Right cardiac atrium (tissue), 5 donors: Measurements from ENCODE around the gene CCDC88C. TPM values are rescaled to one million over a fixed set of nuclear protein-coding genes. Genes with fewer than 3 reads are reported as not detected.
A peak's percentile ranks its signal among the peaks of the same experiment; 100 is the strongest.

Experiments
- ATAC-seq, 2 donors: fragments of 200-7000 bp; cut with Tn5 transposase; one replicate each; pipeline versions ENCODE4 v1.8.0 to v1.9.1; 2020; ENCODE audit warnings: moderate library complexity in 2 of 2, mild to moderate bottlenecking in 1 of 2
- DNase-seq, 3 donors: peaks; one replicate each; pipeline ENCODE4 v3.0.0-alpha.2; 2020
- H3K27ac ChIP-seq: one replicate; pipeline ENCODE4 v1.5.1; 2013; ENCODE audit warnings: mild to moderate bottlenecking, low read length, control low read depth, moderate library complexity
- H3K27me3 ChIP-seq: one replicate; pipeline ENCODE4 v1.6.1; 2013; ENCODE audit not compliant: control insufficient read depth, insufficient read depth
- H3K4me1 ChIP-seq: one replicate; pipeline ENCODE4 v1.6.1; 2013; ENCODE audit warnings: low read length; ENCODE audit not compliant: control insufficient read depth, insufficient read depth
- H3K4me3 ChIP-seq: one replicate; pipeline ENCODE4 v1.5.1; 2013; ENCODE audit warnings: low read length, control low read depth
- H3K9me3 ChIP-seq: one replicate; pipeline ENCODE4 v1.6.1; 2013; ENCODE audit warnings: low read length; ENCODE audit not compliant: control insufficient read depth
- WGBS: extraction: QIAGEN DNeasy Blood & Tissue Kit; methylation state at CpG from one replicate; pipeline ENCODE4 v1.1.7; 2013; 5-methylcytosine and 5-hydroxymethylcytosine counted together
- intact Hi-C, 4 donors: fragments of 100-400 bp; cut with DNase I; formaldehyde crosslinking; loops; one replicate each; pipeline versions ENCODE4 v1.11.0 to v1.14.0; 2022 to 2023
- polyA plus RNA-seq: library from polyadenylated mRNA; stranded (reverse); fragments of 200-250 nt; gene quantifications from one replicate; pipeline ENCODE4 v1.2.3, GENCODE V29; 2013
- total RNA-seq, 4 donors: library from RNA; stranded (reverse); fragmentation: NEBNext Ultra II Directional; extraction: Animal tissue kit (Norgen Biotek cat#: 25700); gene quantifications; one replicate each; pipeline ENCODE4 v1.2.1, GENCODE V29; 2021
- donor health status: healthy with polysubstance abuse.
- donor health status: DM: no; HTN: yes; CAD: no.
- donor health status: DM: no; HTN: no; CAD: no.
- donor health status: DM: no; HTN: yes; CAD: no; lungs with severe emphysema.
- donor health status: DM: yes; HTN: yes; CAD: no.

CCDC88C gene
- total and polyA plus RNA-seq, 5 donors = 2.5 to 5.4 (median 4.3) TPM

DNA sequence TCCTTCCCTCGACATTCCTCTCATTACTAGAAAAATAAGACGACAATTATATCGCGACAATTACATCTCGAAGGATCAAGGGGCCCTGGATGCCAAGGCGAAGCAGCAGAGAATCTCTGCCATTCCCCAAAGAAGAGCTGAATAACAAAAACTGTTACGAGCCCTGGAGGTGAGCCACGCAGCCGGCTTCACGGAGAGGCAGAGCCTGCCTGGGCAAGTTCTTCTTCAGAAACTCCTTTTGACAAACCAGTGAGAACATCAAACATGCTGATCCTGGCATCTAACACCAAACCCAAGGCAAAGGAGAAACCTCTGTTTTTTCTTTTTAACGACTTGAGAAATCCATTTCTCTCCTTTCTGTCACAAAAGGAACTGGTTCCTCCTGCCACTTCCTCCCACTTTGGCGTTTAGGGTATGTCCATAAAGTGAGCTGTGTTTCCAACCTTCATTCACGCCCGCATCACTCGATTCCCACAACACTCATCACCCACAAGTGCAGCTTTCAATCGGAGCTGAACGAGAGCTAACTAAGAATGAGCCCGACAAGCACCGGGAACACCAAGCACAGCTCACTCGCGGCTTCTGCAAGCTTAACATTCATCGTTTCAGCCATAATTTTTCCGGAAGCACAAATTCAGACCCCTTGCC lies 21.5 kb downstream of the CCDC88C start:
- ATAC-seq = no peak
- no peak for DNase-seq
- WGBS = 57% methylated on average over 23 of the region's 23 CpGs
- intact Hi-C loops = no loop called here
- peaks cover 5% of the 10 kb centered on the region for H3K4me1 ChIP-seq
- H3K27ac ChIP-seq = no peak overlapping the region
- H3K9me3 ChIP-seq = no peaks in the 10 kb centered on the region
- no peaks in the 10 kb centered on the region for H3K27me3 ChIP-seq
- no peak overlapping the region for H3K4me3 ChIP-seq

DNA sequence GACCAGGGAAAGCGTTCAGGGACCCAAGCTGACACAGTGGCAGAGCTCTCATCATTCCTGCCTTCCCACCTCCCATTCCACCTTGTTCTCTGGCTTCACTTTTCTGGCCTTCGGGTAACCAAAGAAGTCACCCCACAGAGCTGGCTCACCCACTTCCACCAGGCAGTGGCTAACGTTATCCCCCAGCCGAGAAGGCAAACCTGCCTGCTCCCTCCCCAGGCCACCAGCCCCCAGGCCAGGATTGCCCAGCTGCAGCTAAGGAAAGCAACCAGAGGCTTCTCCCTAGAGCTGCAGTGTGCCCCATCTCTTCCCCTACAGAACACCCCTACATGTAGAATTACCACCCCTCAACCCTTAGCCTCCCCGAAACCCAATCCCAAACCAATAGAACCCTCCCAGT lies 22.2 kb downstream of the CCDC88C start:
- no peak for DNase-seq
- Histone ChIP-seq H3K4me3 (no peak overlapping the region), H3K27ac (no peak overlapping the region), H3K9me3 (no peaks in the 10 kb centered on the region), H3K27me3 (no peaks in the 10 kb centered on the region), H3K4me1 (peaks cover 5% of the 10 kb centered on the region)
- intact Hi-C loops = no loop called here
- WGBS = 85% methylated on average over 5 of the region's 5 CpGs
- no peak for ATAC-seq

DNA sequence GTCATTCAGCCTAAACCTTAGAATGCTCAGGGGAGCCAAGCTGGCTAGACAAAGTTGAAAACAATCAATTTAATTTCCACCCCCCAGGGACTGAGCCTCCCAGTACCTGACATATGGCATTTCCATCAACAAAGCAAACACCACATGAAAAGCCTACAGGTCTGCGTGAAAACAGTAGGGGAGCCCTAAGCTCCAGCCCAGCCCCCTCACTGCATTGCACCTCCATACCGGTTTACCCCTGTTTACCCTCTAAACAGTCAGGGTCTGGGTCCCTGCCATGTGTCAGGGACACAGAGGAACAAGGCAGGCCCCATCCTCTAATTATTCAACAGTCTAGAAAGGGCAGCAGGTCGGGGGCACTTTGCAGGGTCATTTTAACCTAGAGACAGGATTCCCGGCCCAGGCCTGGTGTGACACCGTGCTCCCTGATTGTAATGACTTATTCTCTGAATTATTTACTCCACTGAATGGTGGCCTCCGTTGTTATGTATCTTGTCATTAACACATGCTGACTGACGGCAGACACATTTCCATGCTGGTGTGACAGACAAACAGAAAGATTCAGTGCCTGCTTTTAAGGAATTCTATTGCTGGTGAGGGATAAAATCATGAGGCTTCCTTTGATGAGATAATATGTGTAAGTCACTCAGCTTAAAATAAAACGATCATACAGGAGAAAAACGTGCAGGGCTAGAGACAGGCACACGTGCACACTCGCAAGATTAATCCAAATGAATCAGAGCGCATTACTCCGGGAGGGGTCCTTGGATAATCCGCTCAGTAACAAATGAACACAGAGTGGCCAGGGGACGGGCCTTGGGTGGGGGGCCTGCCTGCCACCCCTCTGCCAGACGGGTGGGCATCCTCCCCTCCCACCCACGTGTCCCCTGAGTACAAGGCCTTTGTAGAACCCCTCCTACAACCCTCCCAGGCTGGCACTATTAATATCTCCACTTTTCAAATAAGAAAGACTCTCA lies 23.2 kb downstream of the CCDC88C start:
- peaks cover 5% of the 10 kb centered on the region for H3K4me1 ChIP-seq
- WGBS = 78% methylated on average over 17 of the region's 17 CpGs
- H3K9me3 ChIP-seq = no peaks in the 10 kb centered on the region
- H3K4me3 ChIP-seq = no peak overlapping the region
- no peaks in the 10 kb centered on the region for H3K27me3 ChIP-seq
- DNase-seq (no peak), ATAC-seq (no peak)
- intact Hi-C loops = no loop called here
- no peak overlapping the region for H3K27ac ChIP-seq

- H3K4me3 ChIP-seq = no peak overlapping the region
- no peaks in the 10 kb centered on the region for H3K9me3 ChIP-seq
- ATAC-seq (no peak), DNase-seq (no peak)
- intact Hi-C loops = no loop called here
- no peak overlapping the region for H3K27ac ChIP-seq
- 51% methylated on average over 19 of the region's 19 CpGs for WGBS
- no peaks in the 10 kb centered on the region for H3K27me3 ChIP-seq
- peaks cover 5% of the 10 kb centered on the region for H3K4me1 ChIP-seq
Measured at GRCh38 chr14:91392623-91393303, 24.9 kb downstream of the CCDC88C start.

- intact Hi-C loops = no loop called here
- no peak overlapping the region for H3K4me3 ChIP-seq
- no peaks in the 10 kb centered on the region for H3K9me3 ChIP-seq
- WGBS = 59% methylated on average over 12 of the region's 12 CpGs
- peaks cover 2% of the 10 kb centered on the region for H3K4me1 ChIP-seq
- H3K27ac ChIP-seq = no peak overlapping the region
- DNase-seq (no peak), ATAC-seq (peak in 1 of 2 donors; percentile 75)
- H3K27me3 ChIP-seq = no peaks in the 10 kb centered on the region
Measured at GRCh38 chr14:91390165-91390778, 27.3 kb downstream of the CCDC88C start.

DNA sequence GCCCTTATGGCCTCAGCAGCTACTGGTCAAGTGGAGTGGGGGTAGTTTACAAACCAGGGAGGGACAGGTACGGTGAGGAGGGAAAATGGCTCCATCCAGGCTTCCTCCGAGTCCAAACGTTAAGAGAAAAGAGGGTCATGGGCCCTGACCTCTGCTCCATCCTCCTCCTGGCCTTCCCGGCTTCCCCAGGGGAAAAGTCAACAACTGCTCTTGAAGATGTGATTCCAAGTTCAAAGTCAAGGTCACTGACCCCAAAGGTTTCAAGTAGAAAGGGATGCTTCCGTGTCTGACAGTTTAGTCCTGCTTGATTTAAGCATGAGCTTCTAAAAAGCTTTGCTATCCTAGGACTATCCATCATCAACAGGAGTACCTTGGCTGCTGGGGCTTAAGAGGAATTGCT lies 28.5 kb downstream of the CCDC88C start:
- DNase-seq (no peak), ATAC-seq (no peak)
- Histone ChIP-seq H3K27ac (no peak overlapping the region), H3K9me3 (no peaks in the 10 kb centered on the region), H3K4me1 (peaks cover 2% of the 10 kb centered on the region), H3K27me3 (no peaks in the 10 kb centered on the region), H3K4me3 (no peak overlapping the region)
- WGBS = 67% methylated on average over 5 of the region's 5 CpGs
- intact Hi-C loops = no loop called here

DNA sequence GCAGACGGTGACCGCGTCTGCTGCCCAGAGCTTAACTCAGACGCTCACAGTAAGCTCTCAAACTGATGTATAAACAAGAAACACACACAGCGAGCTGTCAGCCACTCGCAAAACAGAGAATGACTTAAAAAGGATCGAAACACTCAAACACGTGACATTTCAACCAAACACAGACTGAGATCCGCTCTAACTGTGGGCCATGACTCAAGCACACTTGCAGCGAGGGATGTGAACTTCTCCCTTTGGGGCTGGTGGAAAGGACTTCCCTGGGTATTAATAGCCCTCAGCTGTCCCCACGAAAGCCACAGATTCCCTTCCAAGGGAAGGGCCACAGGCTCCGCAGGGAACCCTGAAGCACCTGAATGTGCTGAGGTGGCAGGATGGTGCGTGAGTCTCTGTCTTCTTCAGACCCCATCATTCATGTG lies 29.1 kb downstream of the CCDC88C start:
- ATAC-seq (peak in 1 of 2 donors; percentile 8), DNase-seq (no peak)
- intact Hi-C loops = no loop called here
- H3K27me3 ChIP-seq = no peaks in the 10 kb centered on the region
- peaks cover 2% of the 10 kb centered on the region for H3K4me1 ChIP-seq
- no peaks in the 10 kb centered on the region for H3K9me3 ChIP-seq
- no peak overlapping the region for H3K27ac ChIP-seq
- no peak overlapping the region for H3K4me3 ChIP-seq
- WGBS = 85% methylated on average over 13 of the region's 13 CpGs

DNA sequence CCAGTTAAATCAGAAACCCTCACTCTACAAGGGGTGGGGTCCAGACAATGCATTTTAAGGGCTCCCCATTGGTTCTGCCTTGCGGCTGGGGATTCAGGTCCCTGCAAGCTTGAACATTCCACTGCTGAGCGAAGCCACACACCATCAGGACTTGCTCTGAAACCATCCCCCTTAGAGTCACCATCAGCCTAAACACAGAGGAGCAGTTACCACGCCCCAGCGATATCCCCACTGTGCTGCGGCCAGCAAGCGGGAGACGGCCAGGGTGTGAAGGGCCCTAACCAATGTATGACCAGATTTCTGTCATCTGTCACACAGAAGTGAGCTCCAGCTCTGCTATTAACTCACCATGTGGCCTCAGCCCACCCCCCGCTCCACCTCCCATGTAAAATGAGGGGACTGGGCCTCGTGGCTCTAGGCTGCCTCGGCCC lies 29.7 kb downstream of the CCDC88C start:
- intact Hi-C loops = no loop called here
- WGBS = 86% methylated on average over 10 of the region's 10 CpGs
- no peak overlapping the region for H3K27ac ChIP-seq
- ATAC-seq (no peak), DNase-seq (no peak)
- no peaks in the 10 kb centered on the region for H3K9me3 ChIP-seq
- H3K4me3 ChIP-seq = no peak overlapping the region
- H3K27me3 ChIP-seq = no peaks in the 10 kb centered on the region
- H3K4me1 ChIP-seq = peaks cover 2% of the 10 kb centered on the region

DNA sequence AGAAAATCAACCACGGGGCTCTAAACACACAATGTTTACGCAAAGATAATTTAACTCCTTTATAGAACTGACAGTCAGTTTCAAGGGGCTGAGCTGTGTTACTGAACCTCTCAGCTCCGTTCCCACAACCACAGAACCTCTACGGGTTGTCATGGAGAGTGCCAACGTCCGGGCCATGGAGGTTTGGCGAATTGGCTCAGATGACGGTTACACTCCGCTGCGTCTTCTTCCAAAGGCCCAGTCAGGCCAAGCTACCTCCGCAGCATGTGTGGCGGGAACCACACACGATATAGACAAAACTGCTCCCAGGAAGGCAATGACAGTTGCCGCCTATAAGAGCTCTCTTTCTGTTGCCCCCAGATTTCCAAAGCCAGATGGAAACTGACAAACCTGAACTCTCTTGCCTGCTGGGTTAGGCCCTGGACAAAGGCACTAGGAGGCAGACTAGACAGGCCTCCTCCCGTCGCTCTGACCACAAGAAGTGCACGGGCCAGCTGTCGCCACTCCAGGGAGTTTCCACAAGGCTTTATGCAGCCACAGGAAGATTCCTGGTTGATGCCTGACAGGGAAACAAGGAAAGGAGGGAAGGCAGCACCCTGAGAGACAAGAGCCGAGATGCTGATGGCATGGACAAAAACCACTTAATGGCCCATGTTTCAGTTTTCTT lies 30.3 kb downstream of the CCDC88C start:
- Histone ChIP-seq H3K4me1 (peaks cover 2% of the 10 kb centered on the region), H3K27me3 (no peaks in the 10 kb centered on the region), H3K27ac (no peak overlapping the region), H3K4me3 (no peak overlapping the region), H3K9me3 (no peaks in the 10 kb centered on the region)
- WGBS = 73% methylated on average over 19 of the region's 19 CpGs
- ATAC-seq = no peak
- no peak for DNase-seq
- intact Hi-C loops = no loop called here

DNA sequence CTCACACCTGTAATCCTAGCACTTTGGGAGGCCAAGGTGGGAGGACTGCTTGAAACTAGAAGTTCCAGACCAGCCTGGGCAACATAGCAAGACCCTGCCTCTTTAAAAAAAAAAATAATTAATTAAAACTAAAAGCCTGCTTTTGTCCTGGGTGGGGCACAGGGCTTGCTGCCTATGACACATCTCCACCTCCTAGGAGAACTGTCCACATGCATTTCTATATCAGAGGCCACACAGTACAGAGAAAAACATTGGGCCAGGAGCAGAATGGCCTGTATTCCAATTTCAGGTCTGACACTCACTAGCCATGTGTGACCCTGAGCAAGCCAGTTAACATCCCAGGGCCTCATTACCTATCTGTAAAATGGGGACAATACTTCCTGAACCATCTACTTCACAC lies 31.9 kb downstream of the CCDC88C start:
- intact Hi-C loops = no loop called here
- ATAC-seq = no peak

More for the DNA sequence above, 31.9 kb downstream of the CCDC88C start:
- no peak for DNase-seq
- Histone ChIP-seq H3K9me3 (no peaks in the 10 kb centered on the region), H3K27ac (no peak overlapping the region), H3K4me3 (no peak overlapping the region), H3K27me3 (no peaks in the 10 kb centered on the region), H3K4me1 (no peaks in the 10 kb centered on the region)
